T-cell (primary cell): ENCODE results near the gene ATRNL1. TPM values are rescaled to one million over a fixed set of nuclear protein-coding genes. Genes with fewer than 3 reads are reported as not detected.

Source experiments
- ATAC-seq, 4 experiments: fragments of 200-7000 bp in 3 of 4; fragments of 150-1000 bp in 1 of 4; cut with Tn5 transposase; replicated peaks in 1 of 4; 1 replicate in 3 of 4; 2 replicates in 1 of 4; pipeline ENCODE4 v1.10.0; 2021; ENCODE audit warnings: moderate library complexity in 3 of 4, mild to moderate bottlenecking in 2 of 4, moderate number of reproducible peaks in 1 of 4
- CTCF ChIA-PET, 2 donors: fragments of 300-600 bp; sonication (Branson Sonifier 250); formaldehyde crosslinking; loops; one replicate each; lab custom pipeline; 2022; ENCODE audit warnings: antibody characterized with exemption in 2 of 2; lab: Charles Lee
- POLR2A ChIA-PET, 2 donors: fragments of 300-600 bp; sonication (Branson Sonifier 250); formaldehyde crosslinking; loops; one replicate each; lab custom pipeline; 2022; ENCODE audit warnings: antibody characterized with exemption in 2 of 2; lab: Charles Lee
- DNase-seq, 35 experiments: peaks; one replicate each; pipeline versions ENCODE4 v3.0.0 to v3.0.0-alpha.2; 2013 to 2023
- H3K27ac ChIP-seq: one replicate; pipeline ENCODE4 v1.5.1; 2013; ENCODE audit warnings: low read length
- H3K27me3 ChIP-seq, 2 experiments: replicated peaks in 1 of 2; 1 replicate in 1 of 2; 2 replicates in 1 of 2; pipeline versions ENCODE4 v1.6.1 to v1.7.0; 2013; ENCODE audit warnings: low read length in 1 of 2, mixed read lengths in 1 of 2; ENCODE audit not compliant: control insufficient read depth in 2 of 2, insufficient read depth in 2 of 2; ENCODE audit errors: extremely low read depth in 1 of 2
- H3K36me3 ChIP-seq, 2 donors: 1 replicate in 1 of 2; 2 replicates in 1 of 2; pipeline versions ENCODE4 v1.6.1 to v1.7.0; 2013; ENCODE audit warnings: low read length in 1 of 2; ENCODE audit not compliant: control insufficient read depth in 2 of 2, insufficient read depth in 1 of 2; ENCODE audit errors: extremely low read depth in 1 of 2
- H3K4me1 ChIP-seq, 2 experiments: 1 replicate in 1 of 2; 2 replicates in 1 of 2; pipeline versions ENCODE4 v1.6.1 to v1.7.0; 2013; ENCODE audit warnings: low read length in 2 of 2, mixed read lengths in 1 of 2; ENCODE audit not compliant: insufficient read depth in 2 of 2, control insufficient read depth in 1 of 2; ENCODE audit errors: extremely low read depth in 1 of 2
- H3K4me3 ChIP-seq, 2 donors: 1 replicate in 1 of 2; 2 replicates in 1 of 2; pipeline versions ENCODE4 v1.5.1 to v1.7.0; 2013; ENCODE audit warnings: mild to moderate bottlenecking in 2 of 2, low read length in 1 of 2, moderate library complexity in 1 of 2; ENCODE audit not compliant: control insufficient read depth in 1 of 2; ENCODE audit errors: extremely low read depth in 1 of 2
- H3K9me3 ChIP-seq: 2 replicates; pipeline ENCODE4 v1.7.0; 2013
- H3K27ac Mint-ChIP-seq, 2 donors: one replicate each; pipeline ENCODE4 v1.8.0; 2020 to 2021; ENCODE audit warnings: mild to moderate bottlenecking in 2 of 2, mixed read lengths in 2 of 2
- H3K27me3 Mint-ChIP-seq, 2 donors: one replicate each; pipeline ENCODE4 v1.8.0; 2021 to 2022; ENCODE audit warnings: mixed read lengths in 2 of 2
- H3K36me3 Mint-ChIP-seq: one replicate; pipeline ENCODE4 v1.8.0; 2021; ENCODE audit warnings: mixed read lengths
- H3K4me1 Mint-ChIP-seq, 3 donors: one replicate each; pipeline ENCODE4 v1.8.0; 2020 to 2022; ENCODE audit warnings: mixed read lengths in 3 of 3, mild to moderate bottlenecking in 1 of 3
- H3K4me3 Mint-ChIP-seq, 3 donors: one replicate each; pipeline ENCODE4 v1.8.0; 2020 to 2022; ENCODE audit warnings: mild to moderate bottlenecking in 3 of 3, mixed read lengths in 3 of 3, moderate library complexity in 3 of 3
- H3K9me3 Mint-ChIP-seq, 3 donors: one replicate each; pipeline ENCODE4 v1.8.0; 2020 to 2022; ENCODE audit warnings: mixed read lengths in 3 of 3
- WGBS: methylation state at CpG from one replicate; pipeline ENCODE4 v1.1.5; 2013; ENCODE audit warnings: missing lambda C conversion rate; ENCODE audit not compliant: insufficient coverage; 5-methylcytosine and 5-hydroxymethylcytosine counted together
- total RNA-seq, 35 experiments: library from RNA in 6 of 35; stranded (reverse) in 6 of 35; fragments of 120-200 nt in 1 of 35; gene quantifications; one replicate each; pipeline versions ENCODE4 v1.2.1 to v1.2.4 and lab custom pipeline; 2013 to 2026

The ATRNL1 gene
- total RNA-seq, 5 donors from 2014 or later (not counting 1 experiment from before 2014, with no cell fraction given): 0.18 to 0.35 (median 0.20) TPM; not detected in 2

GRCh38 chr10:115974816-115975430 lies 881.8 kb downstream of the ATRNL1 start:
- Mint-ChIP-seq H3K36me3 (no peaks in the 10 kb centered on the region), H3K4me1 (no peaks in the 10 kb centered on the region), H3K9me3 (peaks cover 4 to 10% (median 6%) of the 10 kb centered on the region in 3 donors), H3K27ac (no peak overlapping the region), H3K27me3 (peaks cover 0 to 4% of the 10 kb centered on the region in 2 donors), H3K4me3 (no peak overlapping the region)
- Histone ChIP-seq H3K9me3 (no peaks in the 10 kb centered on the region), H3K36me3 (no peaks in the 10 kb centered on the region), H3K4me1 (no peaks in the 10 kb centered on the region), H3K27ac (no peak overlapping the region), H3K27me3 (peaks cover 0 to 3% of the 10 kb centered on the region in 2 experiments), H3K4me3 (no peak overlapping the region)
- DNase-seq (no peak), ATAC-seq (no peak)
- WGBS: 81% methylated on average over 4 of the region's 9 CpGs
- CTCF ChIA-PET: no interaction called here
- POLR2A ChIA-PET: no interaction called here

GRCh38 chr10:115975506-115975905 lies 882.3 kb downstream of the ATRNL1 start:
- Mint-ChIP-seq H3K27me3 (peaks cover 0 to 4% of the 10 kb centered on the region in 2 donors), H3K36me3 (no peaks in the 10 kb centered on the region), H3K9me3 (peaks cover 4 to 10% (median 6%) of the 10 kb centered on the region in 3 donors), H3K4me1 (no peaks in the 10 kb centered on the region), H3K27ac (no peak overlapping the region), H3K4me3 (no peak overlapping the region)
- ChIA-PET POLR2A (no interaction called here), CTCF (no interaction called here)
- no peak overlapping the region for H3K4me3 ChIP-seq
- H3K27ac ChIP-seq: no peak overlapping the region
- ATAC-seq: no peak
- H3K27me3 ChIP-seq: peaks cover 0 to 3% of the 10 kb centered on the region in 2 experiments
- H3K9me3 ChIP-seq: no peaks in the 10 kb centered on the region
- H3K4me1 ChIP-seq: no peaks in the 10 kb centered on the region
- no peaks in the 10 kb centered on the region for H3K36me3 ChIP-seq
- 77% methylated on average over 3 of the region's 4 CpGs for WGBS
- no peak for DNase-seq

GRCh38 chr10:115976342-115976741 lies 883.2 kb downstream of the ATRNL1 start:
- POLR2A ChIA-PET: no interaction called here
- no peak overlapping the region for H3K27ac ChIP-seq
- H3K36me3 ChIP-seq: no peaks in the 10 kb centered on the region
- CTCF ChIA-PET: no interaction called here
- no peaks in the 10 kb centered on the region for H3K4me1 Mint-ChIP-seq
- H3K9me3 Mint-ChIP-seq: peaks cover 4 to 8% (median 6%) of the 10 kb centered on the region in 3 donors
- WGBS: 70% methylated on average over 4 of the region's 5 CpGs
- H3K27me3 ChIP-seq: peaks cover 0 to 3% of the 10 kb centered on the region in 2 experiments
- no peaks in the 10 kb centered on the region for H3K36me3 Mint-ChIP-seq
- H3K27ac Mint-ChIP-seq: no peak overlapping the region
- no peak overlapping the region for H3K4me3 Mint-ChIP-seq
- H3K4me1 ChIP-seq: no peaks in the 10 kb centered on the region
- ATAC-seq (no peak), DNase-seq (no peak)
- peaks cover 0 to 4% of the 10 kb centered on the region in 2 donors for H3K27me3 Mint-ChIP-seq
- H3K4me3 ChIP-seq: no peak overlapping the region
- no peaks in the 10 kb centered on the region for H3K9me3 ChIP-seq

GRCh38 chr10:115977855-115978254 lies 884.7 kb downstream of the ATRNL1 start:
- no peak overlapping the region for H3K4me3 ChIP-seq
- no peaks in the 10 kb centered on the region for H3K36me3 ChIP-seq
- no peak overlapping the region for H3K27ac Mint-ChIP-seq
- no peak overlapping the region for H3K27ac ChIP-seq
- H3K4me1 ChIP-seq: no peaks in the 10 kb centered on the region
- H3K4me1 Mint-ChIP-seq: no peaks in the 10 kb centered on the region
- DNase-seq: no peak
- ChIA-PET POLR2A (no interaction called here), CTCF (no interaction called here)
- H3K9me3 Mint-ChIP-seq: peaks cover 6 to 8% (median 8%) of the 10 kb centered on the region in 3 donors
- ATAC-seq: no peak
- WGBS: 40% methylated on average over 1 of the region's 3 CpGs
- no peaks in the 10 kb centered on the region for H3K36me3 Mint-ChIP-seq
- H3K4me3 Mint-ChIP-seq: no peak overlapping the region
- H3K9me3 ChIP-seq: no peaks in the 10 kb centered on the region
- H3K27me3 ChIP-seq: peaks cover 0 to 3% of the 10 kb centered on the region in 2 experiments
- H3K27me3 Mint-ChIP-seq: peaks cover 0 to 4% of the 10 kb centered on the region in 2 donors

GRCh38 chr10:115979576-115979975 lies 886.4 kb downstream of the ATRNL1 start:
- Mint-ChIP-seq H3K9me3 (peaks cover 6 to 10% (median 8%) of the 10 kb centered on the region in 3 donors), H3K4me1 (no peaks in the 10 kb centered on the region), H3K27me3 (peaks cover 0 to 4% of the 10 kb centered on the region in 2 donors), H3K27ac (no peak overlapping the region), H3K36me3 (no peaks in the 10 kb centered on the region), H3K4me3 (no peak overlapping the region)
- H3K4me3 ChIP-seq: no peak overlapping the region
- H3K4me1 ChIP-seq: no peaks in the 10 kb centered on the region
- no peak for DNase-seq
- no peak for ATAC-seq
- CTCF ChIA-PET: no interaction called here
- no peak overlapping the region for H3K27ac ChIP-seq
- no peaks in the 10 kb centered on the region for H3K36me3 ChIP-seq
- no peaks in the 10 kb centered on the region for H3K27me3 ChIP-seq
- no peaks in the 10 kb centered on the region for H3K9me3 ChIP-seq
- POLR2A ChIA-PET: no interaction called here
- no CpG with 5 or more reads among the region's 1 CpG for WGBS

GRCh38 chr10:115980470-115980869 lies 887.3 kb downstream of the ATRNL1 start:
- POLR2A ChIA-PET: no interaction called here
- no CpG with 5 or more reads among the region's 2 CpGs for WGBS
- H3K27me3 ChIP-seq: no peaks in the 10 kb centered on the region
- no peak overlapping the region for H3K27ac Mint-ChIP-seq
- no peak overlapping the region for H3K4me3 Mint-ChIP-seq
- no peak overlapping the region for H3K27ac ChIP-seq
- H3K36me3 Mint-ChIP-seq: no peaks in the 10 kb centered on the region
- H3K9me3 Mint-ChIP-seq: peaks cover 8 to 13% (median 9%) of the 10 kb centered on the region in 3 donors
- H3K27me3 Mint-ChIP-seq: peaks cover 0 to 4% of the 10 kb centered on the region in 2 donors
- H3K4me3 ChIP-seq: no peak overlapping the region
- H3K4me1 ChIP-seq: no peaks in the 10 kb centered on the region
- ATAC-seq (no peak), DNase-seq (no peak)
- no peaks in the 10 kb centered on the region for H3K36me3 ChIP-seq
- H3K9me3 ChIP-seq: no peaks in the 10 kb centered on the region
- no peaks in the 10 kb centered on the region for H3K4me1 Mint-ChIP-seq
- CTCF ChIA-PET: no interaction called here
